Measurements from ENCODE around the gene S100Z.
"Not testable (repeated sequence)": the region's sequence is repeated elsewhere in the genome, so short reads cannot be mapped to it uniquely, and the experiment has no call there.

The S100Z gene

DNA sequence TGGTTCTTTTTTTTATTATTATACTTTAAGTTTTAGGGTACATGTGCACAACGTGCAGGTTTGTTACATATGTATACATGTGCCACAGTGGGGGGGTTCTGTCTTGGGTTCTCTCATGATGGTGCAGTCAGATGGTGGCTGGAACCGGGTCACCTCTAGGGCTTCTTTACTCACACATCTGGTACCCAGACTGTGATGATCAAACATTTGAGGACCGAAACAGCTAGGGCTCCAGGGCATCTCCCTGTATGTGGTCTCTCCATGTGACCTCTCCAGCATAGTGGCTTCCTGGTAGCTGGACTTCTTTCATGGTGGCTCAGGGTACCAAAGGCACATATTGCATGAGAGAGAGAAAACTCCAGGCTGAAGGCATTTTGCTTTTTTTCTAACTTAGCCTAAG, 93.2 kb downstream of the S100Z start:
- H3K4me2 ChIP-seq = no peak overlapping the region
- no peaks in the 10 kb centered on the region for H3K27me3 ChIP-seq (ENCODE audit: insufficient read depth, low read depth)
- no peak overlapping the region for H3K4me3 ChIP-seq (IDR thresholded peaks at IDR 0.05; ENCODE audit: insufficient read depth, low read depth, low read length)
- H2AFZ ChIP-seq (ENCODE audit: low read depth) = no peak overlapping the region
- no peaks in the 10 kb centered on the region for H3K36me3 ChIP-seq (ENCODE audit: insufficient read depth)
- TF ChIP-seq, protein P1, sequence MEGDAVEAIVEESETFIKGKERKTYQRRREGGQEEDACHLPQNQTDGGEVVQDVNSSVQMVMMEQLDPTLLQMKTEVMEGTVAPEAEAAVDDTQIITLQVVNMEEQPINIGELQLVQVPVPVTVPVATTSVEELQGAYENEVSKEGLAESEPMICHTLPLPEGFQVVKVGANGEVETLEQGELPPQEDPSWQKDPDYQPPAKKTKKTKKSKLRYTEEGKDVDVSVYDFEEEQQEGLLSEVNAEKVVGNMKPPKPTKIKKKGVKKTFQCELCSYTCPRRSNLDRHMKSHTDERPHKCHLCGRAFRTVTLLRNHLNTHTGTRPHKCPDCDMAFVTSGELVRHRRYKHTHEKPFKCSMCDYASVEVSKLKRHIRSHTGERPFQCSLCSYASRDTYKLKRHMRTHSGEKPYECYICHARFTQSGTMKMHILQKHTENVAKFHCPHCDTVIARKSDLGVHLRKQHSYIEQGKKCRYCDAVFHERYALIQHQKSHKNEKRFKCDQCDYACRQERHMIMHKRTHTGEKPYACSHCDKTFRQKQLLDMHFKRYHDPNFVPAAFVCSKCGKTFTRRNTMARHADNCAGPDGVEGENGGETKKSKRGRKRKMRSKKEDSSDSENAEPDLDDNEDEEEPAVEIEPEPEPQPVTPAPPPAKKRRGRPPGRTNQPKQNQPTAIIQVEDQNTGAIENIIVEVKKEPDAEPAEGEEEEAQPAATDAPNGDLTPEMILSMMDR (conservative IDR thresholded peaks at IDR 0.05; ENCODE audit: low read depth, low read length) = no peak
- H3K79me2 ChIP-seq (ENCODE audit: insufficient read depth, low read depth) = no peaks in the 10 kb centered on the region
- H4K20me1 ChIP-seq (ENCODE audit: insufficient read depth) = no peaks in the 10 kb centered on the region
- no peak overlapping the region for H3K27ac ChIP-seq
- no peak overlapping the region for H3K9ac ChIP-seq
- H3K4me1 ChIP-seq (ENCODE audit: low read depth, poor library complexity, severe bottlenecking) = peaks cover 10% of the 10 kb centered on the region

DNA sequence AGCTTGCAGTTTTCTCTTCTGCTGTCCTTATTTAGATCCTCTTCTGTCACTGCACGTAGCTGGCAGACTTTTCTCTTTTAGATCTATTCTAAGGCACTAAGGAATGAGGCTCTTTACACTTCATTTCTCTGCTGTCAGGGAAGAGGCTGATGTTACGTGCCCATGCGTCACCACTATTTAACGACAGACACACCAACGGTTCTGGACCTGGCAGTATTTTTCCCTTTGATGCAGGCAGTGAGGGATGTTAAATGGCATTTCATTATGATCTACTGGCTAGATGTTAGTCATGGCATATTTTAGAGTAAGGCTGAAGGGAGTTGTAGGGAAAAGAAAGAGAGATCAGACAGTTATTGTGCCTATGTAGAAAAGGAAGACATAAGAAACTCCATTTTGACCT, 94.8 kb downstream of the S100Z start:
- H3K27ac ChIP-seq = no peak overlapping the region
- H3K4me3 ChIP-seq (IDR thresholded peaks at IDR 0.05; ENCODE audit: insufficient read depth, low read depth, low read length) = no peak overlapping the region
- H2AFZ ChIP-seq (ENCODE audit: low read depth) = no peak overlapping the region
- H3K9ac ChIP-seq = no peak overlapping the region
- no peaks in the 10 kb centered on the region for H4K20me1 ChIP-seq (ENCODE audit: insufficient read depth)
- no peaks in the 10 kb centered on the region for H3K79me2 ChIP-seq (ENCODE audit: insufficient read depth, low read depth)
- H3K4me1 ChIP-seq (ENCODE audit: low read depth, poor library complexity, severe bottlenecking) = no peaks in the 10 kb centered on the region
- H3K4me2 ChIP-seq = no peak overlapping the region
- H3K36me3 ChIP-seq (ENCODE audit: insufficient read depth) = no peaks in the 10 kb centered on the region
- H3K27me3 ChIP-seq (ENCODE audit: insufficient read depth, low read depth) = no peaks in the 10 kb centered on the region
- TF ChIP-seq, protein P1 (conservative IDR thresholded peaks at IDR 0.05; ENCODE audit: low read depth, low read length) = no peak

DNA sequence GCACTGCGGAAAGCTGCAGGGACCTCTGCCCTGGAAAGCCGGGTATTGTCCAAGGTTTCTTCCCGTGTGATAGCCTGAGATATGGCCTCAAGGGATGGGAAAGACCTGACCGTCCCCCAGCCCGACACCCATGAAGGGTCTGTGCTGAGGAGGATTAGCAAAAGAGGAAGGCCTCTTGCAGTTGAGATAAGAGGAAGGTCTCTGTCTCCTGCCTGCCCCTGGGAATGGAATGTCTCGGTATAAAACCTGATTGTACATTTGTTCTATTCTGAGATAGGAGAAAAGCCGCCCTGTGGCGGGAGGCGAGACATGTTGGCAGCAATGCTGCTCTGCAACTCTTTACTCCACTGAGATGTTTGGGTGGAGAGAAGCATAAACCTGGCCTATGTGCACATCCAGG, 95.4 kb downstream of the S100Z start:
- H3K4me1 ChIP-seq (ENCODE audit: low read depth, poor library complexity, severe bottlenecking); H3K9ac ChIP-seq; H2AFZ ChIP-seq (ENCODE audit: low read depth); H4K20me1 ChIP-seq (ENCODE audit: insufficient read depth); H3K27me3 ChIP-seq (ENCODE audit: insufficient read depth, low read depth); H3K4me2 ChIP-seq; H3K27ac ChIP-seq; H3K4me3 ChIP-seq (IDR thresholded peaks at IDR 0.05; ENCODE audit: insufficient read depth, low read depth, low read length); H3K36me3 ChIP-seq (ENCODE audit: insufficient read depth); H3K79me2 ChIP-seq (ENCODE audit: insufficient read depth, low read depth): not testable (repeated sequence)

DNA sequence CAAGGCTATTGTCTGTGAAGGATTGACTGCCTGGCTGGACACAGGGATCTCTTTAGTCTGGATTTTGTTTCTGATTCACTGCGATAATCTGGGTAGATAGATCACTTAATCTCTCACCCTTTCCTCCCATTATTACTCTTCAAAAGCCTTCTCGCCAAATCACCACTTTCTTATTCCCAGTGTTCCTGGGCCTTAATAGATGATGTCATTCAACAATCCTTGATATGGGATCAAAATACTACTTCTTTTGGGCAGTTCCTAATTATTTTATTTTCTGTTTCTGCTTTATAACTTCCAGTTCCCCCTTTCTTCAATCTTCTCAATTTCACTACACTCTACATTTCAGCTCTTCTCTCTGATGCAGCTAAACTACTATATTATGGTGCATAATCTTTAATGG, 96.3 kb downstream of the S100Z start:
- Histone ChIP-seq H3K4me1 (ENCODE audit: low read depth, poor library complexity, severe bottlenecking) (no peaks in the 10 kb centered on the region), H2AFZ (ENCODE audit: low read depth) (no peak overlapping the region), H3K27ac (no peak overlapping the region), H3K9ac (no peak overlapping the region), H3K27me3 (ENCODE audit: insufficient read depth, low read depth) (no peaks in the 10 kb centered on the region), H3K4me3 (IDR thresholded peaks at IDR 0.05; ENCODE audit: insufficient read depth, low read depth, low read length) (no peak overlapping the region), H4K20me1 (ENCODE audit: insufficient read depth) (no peaks in the 10 kb centered on the region), H3K36me3 (ENCODE audit: insufficient read depth) (no peaks in the 10 kb centered on the region), H3K79me2 (ENCODE audit: insufficient read depth, low read depth) (no peaks in the 10 kb centered on the region), H3K4me2 (no peak overlapping the region)
- TF ChIP-seq, protein P1 (conservative IDR thresholded peaks at IDR 0.05; ENCODE audit: low read depth, low read length) = no peak

DNA sequence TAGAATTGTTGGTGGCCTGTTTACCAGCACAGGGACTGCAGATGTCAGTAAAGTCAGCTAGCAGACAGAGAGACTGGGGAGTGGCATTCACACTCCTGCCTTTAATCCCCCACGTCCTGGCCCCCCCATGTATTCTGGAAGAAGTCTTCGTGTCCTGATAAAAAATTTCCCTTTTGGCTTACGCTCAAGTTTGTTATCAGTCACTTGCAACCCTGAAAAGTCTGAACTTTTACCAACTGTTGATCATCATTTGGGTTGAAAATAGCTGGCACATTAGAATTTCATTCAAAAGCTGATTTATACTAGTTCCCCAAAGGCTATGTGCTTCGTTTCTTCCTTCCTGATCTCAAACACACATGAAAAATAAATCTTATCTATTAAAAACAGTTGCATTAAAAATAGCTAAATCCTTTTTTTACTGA, 97.3 kb downstream of the S100Z start:
- H3K4me2 ChIP-seq = no peak overlapping the region
- H3K4me1 ChIP-seq (ENCODE audit: low read depth, poor library complexity, severe bottlenecking) = no peaks in the 10 kb centered on the region
- H3K36me3 ChIP-seq (ENCODE audit: insufficient read depth) = no peaks in the 10 kb centered on the region
- TF ChIP-seq, protein P1 (conservative IDR thresholded peaks at IDR 0.05; ENCODE audit: low read depth, low read length) = no peak
- no peak overlapping the region for H3K9ac ChIP-seq
- H3K27me3 ChIP-seq (ENCODE audit: insufficient read depth, low read depth) = no peaks in the 10 kb centered on the region
- H4K20me1 ChIP-seq (ENCODE audit: insufficient read depth) = no peaks in the 10 kb centered on the region
- H2AFZ ChIP-seq (ENCODE audit: low read depth) = no peak overlapping the region
- no peak overlapping the region for H3K27ac ChIP-seq
- no peaks in the 10 kb centered on the region for H3K79me2 ChIP-seq (ENCODE audit: insufficient read depth, low read depth)
- no peak overlapping the region for H3K4me3 ChIP-seq (IDR thresholded peaks at IDR 0.05; ENCODE audit: insufficient read depth, low read depth, low read length)
